Breast epithelium (tissue), 3 donors: ENCODE data around the gene CSMD2.

Source experiments
- POLR2A ChIP-seq: fragments of 450-650 bp; IDR thresholded peaks from one replicate; pipeline ENCODE4 v1.6.1; 2016; ENCODE audit warnings: antibody characterized with exemption, mild to moderate bottlenecking, moderate library complexity
- POLR2AphosphoS5 ChIP-seq, 3 donors: sonication (generic); formaldehyde crosslinking; IDR thresholded peaks; one replicate each; pipeline ENCODE4 v1.6.1; 2017; ENCODE audit warnings: antibody characterized with exemption in 3 of 3
- TF ChIP-seq, protein P1 (sequence below), 3 donors: fragments of 450-650 bp; IDR thresholded peaks; one replicate each; pipeline ENCODE4 v1.5.1; 2016 to 2017; ENCODE audit warnings: antibody characterized with exemption in 3 of 3, mild to moderate bottlenecking in 3 of 3, moderate library complexity in 3 of 3

DNA sequence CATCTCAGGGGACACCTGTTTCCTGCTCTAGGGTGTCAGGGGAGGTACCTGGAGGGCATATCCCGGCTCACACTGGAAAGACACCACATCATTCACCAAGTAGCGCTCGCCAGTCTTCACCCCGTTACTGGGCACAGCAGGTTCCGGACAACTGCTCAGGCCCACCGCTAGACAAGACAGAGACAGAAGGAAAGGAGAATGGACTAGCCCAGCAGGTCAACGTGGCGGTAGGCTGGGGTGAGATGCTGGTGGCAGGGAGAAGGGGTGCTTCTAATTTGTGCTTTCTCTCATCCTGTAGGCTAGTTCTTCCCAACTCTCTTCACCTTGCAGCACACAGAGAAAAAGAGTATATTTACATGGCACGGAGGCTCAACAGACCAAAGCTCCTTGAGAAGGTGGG, 547.6 kb downstream of the CSMD2 start:
- TF ChIP-seq POLR2AphosphoS5 (IDR thresholded peaks at IDR 0.05) (no peak), POLR2A (no peak)
- TF ChIP-seq, protein P1, sequence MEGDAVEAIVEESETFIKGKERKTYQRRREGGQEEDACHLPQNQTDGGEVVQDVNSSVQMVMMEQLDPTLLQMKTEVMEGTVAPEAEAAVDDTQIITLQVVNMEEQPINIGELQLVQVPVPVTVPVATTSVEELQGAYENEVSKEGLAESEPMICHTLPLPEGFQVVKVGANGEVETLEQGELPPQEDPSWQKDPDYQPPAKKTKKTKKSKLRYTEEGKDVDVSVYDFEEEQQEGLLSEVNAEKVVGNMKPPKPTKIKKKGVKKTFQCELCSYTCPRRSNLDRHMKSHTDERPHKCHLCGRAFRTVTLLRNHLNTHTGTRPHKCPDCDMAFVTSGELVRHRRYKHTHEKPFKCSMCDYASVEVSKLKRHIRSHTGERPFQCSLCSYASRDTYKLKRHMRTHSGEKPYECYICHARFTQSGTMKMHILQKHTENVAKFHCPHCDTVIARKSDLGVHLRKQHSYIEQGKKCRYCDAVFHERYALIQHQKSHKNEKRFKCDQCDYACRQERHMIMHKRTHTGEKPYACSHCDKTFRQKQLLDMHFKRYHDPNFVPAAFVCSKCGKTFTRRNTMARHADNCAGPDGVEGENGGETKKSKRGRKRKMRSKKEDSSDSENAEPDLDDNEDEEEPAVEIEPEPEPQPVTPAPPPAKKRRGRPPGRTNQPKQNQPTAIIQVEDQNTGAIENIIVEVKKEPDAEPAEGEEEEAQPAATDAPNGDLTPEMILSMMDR (IDR thresholded peaks at IDR 0.05), result no peak
